GM19467 (cell line): ENCODE measurements around the gene HSPA9.

Experiments used
- ATAC-seq: cut with Tn5 transposase; IDR thresholded peaks from one replicate; pipeline ENCODE4 v1.9.1; 2021; ENCODE audit warnings: mild to moderate bottlenecking, moderate library complexity; ENCODE audit not compliant: unreplicated experiment

The HSPA9 gene

GRCh38 chr5:138596105-138596881 is 21.1 kb upstream of the HSPA9 start:
- ATAC-seq = no peak

- no peak for ATAC-seq
These were observed 20.1 kb upstream of the HSPA9 start for GRCh38 chr5:138595180-138595795.

GRCh38 chr5:138594305-138595058 is 19.3 kb upstream of the HSPA9 start:
- ATAC-seq = no peak

- no peak for ATAC-seq
These were observed 13.0 kb upstream of the HSPA9 start for GRCh38 chr5:138588013-138588788.

- ATAC-seq = no peak
These were observed 10.0 kb upstream of the HSPA9 start for GRCh38 chr5:138585157-138585556.

GRCh38 chr5:138583984-138584637 is 8.9 kb upstream of the HSPA9 start:
- ATAC-seq = no peak

- ATAC-seq = no peak
These were observed 7.8 kb upstream of the HSPA9 start for GRCh38 chr5:138582959-138583358.

GRCh38 chr5:138580777-138581176 is 5.6 kb upstream of the HSPA9 start:
- ATAC-seq = no peak

- no peak for ATAC-seq
These were observed 4.8 kb upstream of the HSPA9 start for GRCh38 chr5:138580001-138580400.

- no peak for ATAC-seq
These were observed 4.3 kb upstream of the HSPA9 start for GRCh38 chr5:138579517-138579863.

- ATAC-seq = no peak
These were observed 2.3 kb upstream of the HSPA9 start for GRCh38 chr5:138577452-138577851.

GRCh38 chr5:138574744-138575193 is 432 bp downstream of the HSPA9 start:
- ATAC-seq = no peak

- ATAC-seq = no peak
These were observed 1.1 kb downstream of the HSPA9 start for GRCh38 chr5:138573949-138574670.

GRCh38 chr5:138573223-138573622 is 2.0 kb downstream of the HSPA9 start:
- ATAC-seq = no peak

- no peak for ATAC-seq
These were observed 4.3 kb downstream of the HSPA9 start for GRCh38 chr5:138570871-138571270.

GRCh38 chr5:138569782-138570181 is 5.4 kb downstream of the HSPA9 start:
- ATAC-seq = no peak

- no peak for ATAC-seq
These were observed 7.0 kb downstream of the HSPA9 start for GRCh38 chr5:138568061-138568824.

- ATAC-seq = no peak
These were observed 8.4 kb downstream of the HSPA9 start for GRCh38 chr5:138566792-138567191.
